ENCODE data around the gene ALPL. TPM values are rescaled to one million over a fixed set of nuclear protein-coding genes. Genes with fewer than 3 reads are reported as not detected.

The ALPL gene
- total and polyA plus RNA-seq, 9 of the 15 experiments (the other 6 are each of a cell fraction or from before 2014, with no cell fraction given): 0.04 to 0.38 (median 0.18) TPM; not detected in 4

GRCh38 chr1:21539933-21540332 is 30.7 kb downstream of the ALPL start (continued):
- no peak for TF ChIP-seq ZNF318 (IDR thresholded peaks at IDR 0.05; ENCODE audit: borderline replicate concordance in 1 of 2, low read depth in 1 of 2)
- peak in 1 of 3 experiments; percentile 35 for TF ChIP-seq YY1 (IDR thresholded peaks at IDR 0.05; ENCODE audit: borderline replicate concordance in 1 of 3, control insufficient read depth in 1 of 3, extremely low read depth in 1 of 3, insufficient read depth in 3 of 3, insufficient read length in 1 of 3, insufficient replicate concordance in 2 of 3, low read depth in 1 of 3, low read length in 2 of 3)
- no peak for TF ChIP-seq HDAC3 (IDR thresholded peaks at IDR 0.05; ENCODE audit: borderline replicate concordance, partially characterized antibody)
- TF ChIP-seq STAT5A (IDR thresholded peaks at IDR 0.05; ENCODE audit: borderline replicate concordance, low read length): no peak
- no peak for TF ChIP-seq TCF7 (IDR thresholded peaks at IDR 0.05; ENCODE audit: borderline replicate concordance)
